Retinal pigment epithelial cell (primary cell): Measurements from ENCODE around the gene HRCT1.
"Not testable (repeated sequence)": the region's sequence is repeated elsewhere in the genome, so short reads cannot be mapped to it uniquely, and the experiment has no call there.

Experiments used
- DNase-seq: peaks from one replicate; pipeline ENCODE4 v3.0.0-alpha.2; 2010; ENCODE audit warnings: low read depth
- H3K4me3 ChIP-seq: 2 replicates; pipeline ENCODE4 v1.5.1; 2011; ENCODE audit warnings: mild to moderate bottlenecking, low read length, control low read depth, moderate library complexity
- CTCF ChIP-seq: conservative IDR thresholded peaks from 2 replicates; pipeline ENCODE4 v1.5.1; 2011; ENCODE audit warnings: low read depth, low read length, control low read depth, inconsistent platforms

HRCT1 gene

GRCh38 chr9:35871545-35871944 lies 34.5 kb upstream of the HRCT1 start:
- peak; percentile 31 for DNase-seq
- H3K4me3 ChIP-seq = no peak overlapping the region
- no peak for TF ChIP-seq CTCF

GRCh38 chr9:35872505-35872904 lies 33.5 kb upstream of the HRCT1 start:
- DNase-seq = no peak
- no peak for TF ChIP-seq CTCF
- no peak overlapping the region for H3K4me3 ChIP-seq

- peak; percentile 100 for TF ChIP-seq CTCF
- no peak overlapping the region for H3K4me3 ChIP-seq
- no peak for DNase-seq
These were observed 23.6 kb upstream of the HRCT1 start for GRCh38 chr9:35882263-35882848.

GRCh38 chr9:35882996-35883395 lies 23.0 kb upstream of the HRCT1 start:
- TF ChIP-seq CTCF = no peak
- no peak for DNase-seq
- H3K4me3 ChIP-seq = no peak overlapping the region

- not testable (repeated sequence) for DNase-seq, H3K4me3 ChIP-seq
These were observed 21.1 kb upstream of the HRCT1 start for GRCh38 chr9:35884908-35885307.

GRCh38 chr9:35891646-35892045 lies 14.4 kb upstream of the HRCT1 start:
- no peak for DNase-seq
- TF ChIP-seq CTCF = no peak
- no peak overlapping the region for H3K4me3 ChIP-seq

GRCh38 chr9:35892051-35892450 lies 14.0 kb upstream of the HRCT1 start:
- H3K4me3 ChIP-seq = no peak overlapping the region
- TF ChIP-seq CTCF = no peak
- no peak for DNase-seq

GRCh38 chr9:35896570-35896969 lies 9.4 kb upstream of the HRCT1 start:
- DNase-seq = no peak
- no peak for TF ChIP-seq CTCF
- no peak overlapping the region for H3K4me3 ChIP-seq

GRCh38 chr9:35897376-35898099 lies 8.5 kb upstream of the HRCT1 start:
- not testable (repeated sequence) for H3K4me3 ChIP-seq

More at GRCh38 chr9:35897376-35898099, 8.5 kb upstream of the HRCT1 start:
- DNase-seq = not testable (repeated sequence)
